CD4-positive, alpha-beta T cell treated with Interleukin-6 for 4 hours (primary cell): Measurements from ENCODE around the gene ACRBP.
"Not testable (repeated sequence)": the region's sequence is repeated elsewhere in the genome, so short reads cannot be mapped to it uniquely, and the experiment has no call there.

Experiments
- DNase-seq: peaks from one replicate; pipeline ENCODE4 v3.0.0-alpha.2; 2020; ENCODE audit warnings: mixed read lengths

The ACRBP gene

DNA sequence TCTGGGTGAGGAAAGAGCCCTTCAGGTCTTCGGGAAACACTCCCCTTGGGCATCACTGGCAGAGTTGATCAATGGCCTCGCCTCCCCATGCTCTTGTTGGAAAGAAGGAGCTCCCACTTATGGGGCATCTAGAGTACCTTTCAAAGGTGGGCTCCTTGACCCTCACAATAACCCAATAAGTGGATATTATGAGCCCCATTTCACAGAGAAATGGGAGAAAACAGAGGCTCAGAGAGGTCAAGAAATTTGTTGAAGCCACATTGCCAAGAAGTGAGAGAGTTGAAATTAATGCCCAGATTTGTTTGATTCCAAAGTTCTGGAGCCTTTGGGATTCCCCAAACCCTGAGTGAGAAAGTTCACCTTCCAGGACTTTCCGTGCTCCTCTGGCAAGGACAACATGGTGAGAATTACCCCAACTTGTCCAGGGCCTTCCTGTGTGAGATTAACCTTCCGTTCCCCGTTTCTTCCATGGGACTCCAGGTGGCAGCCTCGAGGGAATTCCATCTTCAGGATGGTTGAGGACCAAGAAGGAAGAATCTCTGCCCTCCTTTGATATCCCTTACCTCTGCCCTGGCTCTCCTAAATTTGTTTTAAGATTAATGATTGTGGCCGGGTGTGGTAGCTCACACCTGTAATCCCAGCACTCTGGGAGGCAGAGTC, 32.6 kb downstream of the ACRBP start:
- no peak for DNase-seq

DNA sequence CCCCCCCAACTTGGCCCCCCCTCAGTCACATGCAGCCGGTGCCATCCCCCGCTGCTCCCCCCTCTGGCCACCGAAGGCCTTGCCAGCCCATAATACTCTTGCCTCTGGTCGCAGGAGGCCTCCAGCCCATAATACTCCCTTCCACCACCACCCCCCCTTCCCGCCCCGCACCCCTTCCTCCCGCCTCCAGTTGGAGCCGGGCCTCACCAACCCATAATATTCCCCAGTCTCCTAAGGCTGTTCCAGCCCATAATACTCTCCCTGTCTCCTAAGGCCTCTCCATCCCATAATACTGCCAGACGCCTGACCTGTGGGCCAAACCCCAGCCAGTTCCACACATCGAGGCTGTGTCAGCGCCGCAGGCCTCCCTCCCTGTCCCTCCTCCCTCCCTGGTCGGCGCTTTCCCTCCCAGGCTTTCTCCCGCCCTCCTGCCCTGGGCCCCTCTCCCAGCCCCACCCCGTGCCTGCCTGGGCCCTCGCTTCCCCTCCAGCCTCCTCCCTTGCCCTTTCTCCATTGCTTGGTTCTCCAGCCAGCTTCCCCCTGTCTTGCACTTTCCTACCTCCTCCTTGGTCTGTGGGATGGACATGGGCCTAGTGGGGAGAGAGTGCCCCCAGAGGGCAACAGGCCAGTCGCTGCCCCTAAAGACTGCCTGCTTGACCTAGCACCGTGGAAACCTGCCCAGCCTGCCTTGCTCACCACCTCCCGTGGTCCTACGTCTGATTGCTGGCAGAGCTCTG, 33.3 kb downstream of the ACRBP start:
- peak; percentile 55 for DNase-seq

DNA sequence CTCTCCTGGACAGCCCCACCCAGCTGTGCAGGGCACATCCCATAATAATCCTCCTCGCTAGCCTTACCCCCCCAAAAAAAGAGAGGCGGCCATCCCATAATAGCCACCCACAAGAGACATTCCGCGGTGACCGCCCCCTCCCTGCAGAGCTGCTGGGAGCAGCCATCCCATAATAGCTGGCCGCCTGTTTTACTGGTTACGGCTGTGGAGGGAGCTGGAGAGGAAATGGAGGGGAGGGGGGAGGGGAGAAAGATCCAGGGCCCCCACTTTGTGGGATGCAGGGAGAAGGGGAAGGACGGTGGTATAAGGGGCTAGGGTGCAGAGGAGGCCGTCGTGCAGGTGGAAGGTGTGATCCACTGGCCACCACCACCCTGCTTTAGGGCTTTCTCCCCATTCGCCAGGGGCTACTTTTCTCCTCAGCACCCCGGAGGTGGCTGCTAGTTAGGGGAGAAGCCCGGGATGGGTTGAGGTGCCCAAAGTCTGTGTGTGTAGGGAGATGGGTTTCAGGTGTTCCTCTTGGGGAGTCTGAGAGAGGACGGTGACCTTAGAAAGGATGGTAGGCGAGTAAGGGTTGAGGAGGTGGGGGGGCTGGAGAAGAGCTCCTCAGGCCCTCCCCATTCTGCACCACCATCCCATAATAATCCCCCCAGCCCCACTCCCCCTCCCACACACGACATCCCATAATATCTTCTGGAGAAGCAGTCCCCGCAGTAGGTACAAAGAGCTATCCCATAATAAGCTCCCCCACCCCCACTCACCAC, 34.0 kb downstream of the ACRBP start:
- DNase-seq, result peak; percentile 42

DNA sequence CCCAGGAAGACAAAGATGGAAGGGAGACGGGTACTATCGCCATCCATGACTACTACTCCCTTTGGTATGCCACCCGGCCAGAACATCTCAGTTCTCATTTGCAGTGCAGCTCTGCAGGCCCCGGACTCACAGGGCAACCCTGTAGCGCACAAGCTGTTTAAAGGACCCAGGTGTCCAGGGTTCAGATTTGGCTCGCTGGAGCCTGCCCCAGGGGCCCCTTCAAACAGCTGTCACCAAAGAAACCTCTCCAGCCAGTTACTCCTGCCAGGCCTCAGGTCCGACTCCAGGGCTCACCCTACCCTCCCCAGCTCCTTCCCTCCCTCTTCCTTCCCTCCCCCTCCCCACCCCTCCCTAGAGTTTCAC, 34.6 kb downstream of the ACRBP start:
- no peak for DNase-seq

DNA sequence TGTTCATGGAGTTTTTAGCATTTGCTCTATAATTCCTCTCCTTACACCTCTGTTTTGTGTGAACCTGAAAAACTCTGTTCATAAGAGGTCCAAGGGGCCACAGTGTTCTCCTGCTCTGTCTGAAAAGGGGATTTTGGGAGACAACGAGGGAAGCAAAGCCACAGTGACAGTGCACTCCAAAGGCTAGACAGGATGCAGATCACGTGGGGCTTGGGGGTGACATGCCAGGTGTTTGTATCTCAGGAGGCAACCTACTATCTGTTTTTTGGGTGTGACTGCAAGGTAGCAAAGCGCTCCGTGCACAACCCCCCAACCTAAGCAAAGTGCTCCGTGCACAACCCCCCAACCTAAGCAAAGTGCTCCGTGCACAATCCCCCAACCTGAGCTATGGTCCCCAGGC, 35.0 kb downstream of the ACRBP start:
- DNase-seq, result peak; percentile 65

DNA sequence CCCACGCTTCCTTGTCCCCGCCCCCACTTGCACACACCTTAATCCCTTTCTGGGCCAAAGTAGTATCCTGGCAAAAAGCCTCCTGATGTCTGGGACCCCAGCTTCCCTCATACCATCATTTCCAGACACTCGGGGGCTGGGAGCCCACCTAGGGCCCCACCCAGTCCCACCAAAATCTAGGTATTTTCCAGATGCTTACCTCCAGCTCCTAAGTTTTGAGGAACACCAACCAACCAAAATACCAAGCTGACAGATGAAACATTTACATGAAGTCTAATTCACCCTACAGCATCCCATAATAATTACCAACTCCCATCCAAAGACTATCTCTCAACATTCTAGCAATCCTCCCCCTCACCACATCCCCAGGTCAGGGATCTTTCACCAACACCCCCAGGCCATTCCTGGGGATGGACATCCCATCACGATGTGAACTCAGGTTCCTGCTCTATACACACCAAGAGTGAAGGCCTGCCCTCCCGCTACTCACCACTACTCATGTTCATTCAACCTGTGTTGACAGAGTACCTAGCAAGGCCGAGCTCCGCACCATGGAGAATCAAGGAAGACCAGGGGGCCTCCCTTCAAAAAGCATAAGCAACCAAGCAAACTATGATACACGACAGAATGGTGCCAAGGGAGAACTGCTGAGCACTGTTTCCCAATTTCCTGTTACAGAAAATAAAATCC, 38.5 kb downstream of the ACRBP start:
- DNase-seq, result peak; percentile 15

DNA sequence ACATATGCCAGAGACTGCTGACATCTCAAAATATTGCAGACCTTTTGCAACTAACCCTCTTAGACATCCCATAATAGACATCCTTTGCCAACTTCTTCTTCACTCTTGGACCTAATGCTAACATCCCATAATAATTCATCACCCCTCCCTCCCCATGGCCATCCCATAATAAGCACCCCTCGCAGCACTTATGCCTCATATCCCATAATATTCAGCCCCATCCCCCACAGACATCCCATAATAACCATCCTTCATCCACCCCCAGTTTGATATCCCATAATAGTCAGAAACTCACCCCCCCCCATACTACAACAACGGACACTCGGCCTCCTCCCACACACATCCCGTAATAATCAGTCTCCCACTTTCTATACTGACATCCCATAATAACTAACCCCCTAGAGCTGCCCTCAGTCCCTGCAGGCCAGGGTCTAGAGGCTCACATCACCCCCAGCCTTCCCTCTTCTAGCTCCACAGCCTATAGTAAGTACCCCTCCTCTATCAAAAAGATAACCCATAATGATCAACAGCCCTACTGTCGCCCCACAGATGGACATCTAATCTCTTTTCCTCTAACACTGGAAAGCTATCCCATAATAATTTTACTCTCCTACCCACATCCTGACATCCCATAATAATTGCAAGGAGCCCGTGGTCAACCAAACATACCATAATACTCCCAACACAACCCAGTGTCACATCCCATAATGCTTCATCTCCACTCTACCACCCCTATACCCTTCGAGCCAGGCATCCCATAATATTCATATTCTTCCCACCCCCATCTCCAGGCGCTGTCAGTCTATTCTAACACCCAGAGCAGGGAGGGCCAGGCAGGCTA, 39.3 kb downstream of the ACRBP start:
- peak; percentile 52 for DNase-seq

DNA sequence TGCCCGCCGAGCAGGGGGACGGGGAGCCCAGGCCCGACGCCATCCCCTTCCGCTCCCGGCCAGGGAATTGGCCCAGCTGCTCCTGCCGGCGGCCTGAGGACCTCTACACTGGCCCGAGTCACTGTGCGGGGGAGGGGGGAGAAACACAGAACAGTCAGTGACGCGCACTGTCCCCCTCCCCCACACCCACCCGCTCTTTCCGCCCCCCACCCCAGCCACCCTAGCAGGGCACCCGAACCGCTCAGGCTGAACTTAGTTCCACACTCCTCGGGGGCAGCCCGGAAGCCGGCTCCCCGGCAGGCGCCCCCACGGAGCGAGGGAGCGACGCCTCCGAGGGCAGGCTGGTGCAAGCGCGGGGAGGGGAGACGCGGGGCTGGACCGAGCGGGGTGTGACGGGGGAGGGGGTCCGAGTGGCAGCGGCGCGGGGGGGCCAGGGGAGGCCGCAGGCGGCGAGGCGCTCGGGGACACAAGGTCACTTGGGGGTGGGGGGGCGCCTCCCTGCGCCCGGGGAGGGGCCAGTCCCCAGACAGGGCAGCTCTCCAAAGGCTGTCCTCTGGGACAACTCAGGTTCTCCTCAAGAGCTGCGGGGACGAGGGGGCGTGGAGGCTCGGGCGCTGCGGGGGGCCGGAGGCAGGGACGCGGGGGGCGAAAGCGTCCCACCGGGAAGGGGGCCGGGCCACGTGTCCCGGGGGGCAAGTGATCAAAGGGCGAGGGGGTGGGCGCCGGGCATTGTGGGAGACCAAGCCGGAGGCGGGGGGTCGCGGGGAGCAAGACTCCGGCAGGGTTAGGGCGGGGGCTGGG, 40.7 kb downstream of the ACRBP start:
- DNase-seq, result peak; percentile 81

DNA sequence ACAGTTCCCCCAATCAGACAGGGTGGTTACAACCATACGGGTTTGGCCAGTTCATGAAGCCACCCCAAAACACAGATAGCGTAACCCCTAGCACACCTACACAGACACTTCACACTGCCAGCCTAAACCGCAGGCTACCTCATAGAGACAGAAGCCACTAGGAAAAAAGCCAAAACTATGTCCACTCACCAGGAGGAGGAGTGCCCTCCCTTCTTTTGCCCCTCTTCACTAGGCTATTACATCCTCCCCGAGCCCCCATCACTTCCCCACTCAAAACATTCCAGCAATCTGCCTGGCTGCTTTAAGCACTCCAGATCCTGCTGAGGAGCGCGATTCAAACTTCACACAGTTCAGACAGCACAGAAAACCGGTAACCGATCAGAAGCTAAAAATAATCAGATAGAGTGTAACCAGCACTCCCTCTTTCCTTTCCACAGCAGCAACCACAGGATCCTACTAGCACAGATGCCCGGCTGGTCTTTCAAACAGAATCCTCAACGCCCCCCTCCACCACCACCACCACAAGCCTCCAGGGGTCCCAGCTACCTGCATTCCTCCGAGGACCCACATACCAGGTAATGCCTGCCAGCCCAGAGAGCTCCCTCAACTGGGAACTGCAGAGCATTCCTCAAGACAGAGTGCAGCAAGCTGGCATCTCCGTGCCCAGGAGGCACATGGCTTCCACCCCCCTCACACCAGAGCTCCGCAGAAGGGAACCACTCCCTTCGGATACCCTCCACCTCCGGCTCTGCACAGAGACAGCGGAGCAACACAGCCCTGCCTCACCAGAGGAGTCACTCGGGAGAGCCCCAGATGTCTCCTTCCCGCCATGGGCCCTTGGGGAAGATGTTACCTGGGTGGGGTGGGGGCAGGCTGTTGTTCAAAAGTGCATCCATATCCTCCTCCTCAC, 41.6 kb downstream of the ACRBP start:
- DNase-seq, result peak; percentile 53

DNA sequence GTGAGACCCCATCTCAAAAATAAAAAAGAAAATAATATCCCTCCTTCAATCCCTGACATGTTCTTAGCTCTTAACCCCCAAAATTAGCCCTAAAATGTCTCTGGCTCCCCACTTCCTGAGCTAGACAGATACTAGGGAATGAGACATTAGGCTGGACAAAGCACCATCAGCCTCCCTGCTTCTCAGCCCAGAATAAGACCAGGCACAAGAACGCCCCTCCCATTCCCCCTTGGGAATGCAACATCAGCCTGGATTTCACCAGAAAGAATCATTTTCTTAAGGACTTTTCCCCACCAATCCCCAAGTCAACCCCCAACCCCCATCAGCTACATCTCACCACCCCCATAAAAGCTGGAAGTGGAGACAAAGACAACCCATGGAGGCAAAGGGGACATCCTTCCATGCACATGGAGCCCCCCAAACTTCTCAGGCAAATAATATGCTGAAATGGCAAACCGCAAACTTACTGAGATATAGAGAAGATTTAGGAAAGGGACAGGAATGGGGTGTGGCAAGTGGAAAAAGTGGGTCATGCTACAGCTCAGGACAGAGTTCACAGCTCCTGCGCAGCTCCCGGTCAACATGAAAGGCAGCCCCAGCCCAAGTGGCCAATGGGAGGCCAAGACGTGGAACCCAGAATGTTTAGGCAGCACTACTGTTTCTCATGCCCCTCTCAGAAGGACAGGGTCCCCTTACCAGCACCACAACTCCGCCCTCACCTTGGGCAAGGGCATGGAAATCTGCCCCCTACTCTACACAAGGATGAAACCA, 42.8 kb downstream of the ACRBP start:
- no peak for DNase-seq

DNA sequence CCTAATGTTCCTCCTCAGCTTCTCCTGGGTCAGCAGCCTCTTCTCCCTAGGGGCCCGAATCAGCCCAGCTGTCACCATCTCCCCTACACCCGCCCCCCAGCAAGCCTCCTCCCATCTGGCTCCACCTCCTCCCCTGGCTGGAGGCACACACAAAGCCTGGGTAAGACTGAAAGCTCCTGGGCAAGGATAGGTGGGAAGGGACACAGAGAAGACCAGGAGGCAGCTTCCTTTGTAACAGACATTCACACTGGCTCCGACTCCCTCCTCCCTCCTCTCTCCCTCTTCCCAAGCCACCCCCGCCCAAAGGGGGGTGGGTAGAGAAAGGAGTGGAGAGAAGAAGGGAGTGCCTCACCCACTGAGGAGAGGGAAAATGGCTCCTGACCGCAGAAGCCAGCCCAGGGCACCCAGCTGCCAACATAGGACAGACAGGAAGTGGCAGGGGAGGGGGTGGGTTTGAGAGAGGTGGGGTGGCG, 44.1 kb downstream of the ACRBP start:
- peak; percentile 71 for DNase-seq

DNA sequence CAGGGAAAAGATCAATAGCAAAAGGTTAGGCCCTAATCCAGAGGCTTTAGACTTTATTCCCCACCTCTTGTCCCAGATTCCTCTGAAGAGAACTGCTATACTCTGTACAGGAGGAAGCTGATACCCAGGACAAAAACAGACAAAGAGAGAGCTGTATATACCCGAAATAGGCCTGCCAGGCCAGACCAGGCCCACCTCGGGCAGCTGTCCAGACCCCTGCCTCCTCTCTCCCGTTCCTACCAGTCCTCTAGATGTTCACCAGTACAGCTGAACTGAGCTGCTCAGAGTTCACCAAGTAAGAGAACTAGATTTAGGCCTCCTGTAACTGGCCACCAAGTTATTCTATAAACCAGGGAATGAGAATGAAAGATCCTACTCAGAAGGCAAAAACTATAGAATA, 44.7 kb downstream of the ACRBP start:
- DNase-seq, result no peak

DNA sequence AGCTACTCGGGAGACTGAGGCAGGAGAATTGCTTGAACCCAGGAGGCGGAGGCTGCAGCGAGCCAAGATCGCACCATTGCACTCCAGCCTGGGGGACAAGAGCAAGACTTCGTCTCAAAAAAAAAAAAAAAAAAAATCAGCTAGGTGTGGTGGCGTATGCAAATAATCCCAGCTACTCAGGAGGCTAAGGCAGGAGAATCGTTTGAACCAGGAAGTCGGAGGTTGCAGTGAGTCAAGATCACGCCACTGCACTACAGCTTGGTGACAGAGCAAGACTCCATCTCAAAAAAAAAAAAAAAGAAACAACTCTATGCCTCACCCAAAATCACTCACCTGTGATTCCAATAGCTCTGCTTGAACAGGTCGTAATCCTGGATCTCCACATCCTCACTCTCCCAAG, 51.6 kb downstream of the ACRBP start:
- DNase-seq, result not testable (repeated sequence)

DNA sequence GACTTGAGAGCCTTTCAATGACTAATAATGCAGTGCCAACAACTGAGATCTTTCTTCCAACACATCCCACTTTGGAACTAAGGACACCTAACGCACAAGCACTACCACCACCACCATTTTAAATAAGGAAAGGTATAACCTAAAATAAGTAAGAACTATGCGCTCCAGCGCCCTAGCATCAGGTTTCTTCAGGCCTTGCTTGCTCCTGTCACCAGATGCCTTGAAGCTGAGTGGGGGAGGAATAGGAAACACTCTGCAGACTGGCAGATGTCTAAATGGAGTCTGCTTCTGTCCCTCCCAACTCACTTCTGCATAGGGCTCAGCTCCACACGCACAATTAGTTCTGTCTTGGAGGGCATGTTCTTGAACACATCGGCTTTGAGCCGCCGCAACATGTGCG, 55.1 kb downstream of the ACRBP start:
- no peak for DNase-seq
